Neural cell (in vitro differentiated cells): ENCODE results near the gene CC2D2B. TPM values are rescaled to one million over a fixed set of nuclear protein-coding genes. Genes with fewer than 3 reads are reported as not detected.

Source experiments
- H2AFZ ChIP-seq: fragments of 200-600, 300-800 bp; sonication (generic), shearing (Covaris generic); 2 replicates; pipeline ENCODE4 v1.6.0; 2014; ENCODE audit warnings: low read depth, mild to moderate bottlenecking, antibody characterized with exemption, low read length, moderate library complexity
- H3F3A ChIP-seq: fragments of 200-600 bp; shearing (Covaris generic); 2 replicates; pipeline ENCODE4 v1.6.1; 2016; ENCODE audit warnings: mild to moderate bottlenecking, moderate library complexity, mixed read lengths, antibody characterized with exemption, low read length; ENCODE audit not compliant: insufficient read depth, poor library complexity, severe bottlenecking
- H3K27ac ChIP-seq: fragments of 200-600, 300-800 bp; sonication (generic), shearing (Covaris generic); 2 replicates; pipeline ENCODE4 v1.5.1; 2014; ENCODE audit warnings: mild to moderate bottlenecking, low read length, moderate library complexity
- H3K27me3 ChIP-seq: fragments of 300-800, 200-600 bp; sonication (generic), shearing (Covaris generic); 2 replicates; pipeline ENCODE4 v1.6.0; 2014; ENCODE audit warnings: mild to moderate bottlenecking, low read depth, low read length, moderate library complexity; ENCODE audit not compliant: insufficient read depth
- H3K36me3 ChIP-seq: fragments of 300-800, 200-600 bp; sonication (generic), shearing (Covaris generic); 2 replicates; pipeline ENCODE4 v1.5.1; 2014; ENCODE audit warnings: mild to moderate bottlenecking, antibody characterized with exemption, low read length, moderate library complexity; ENCODE audit not compliant: insufficient read depth
- H3K4me2 ChIP-seq: fragments of 300-800, 200-600 bp; sonication (generic), shearing (Covaris generic); 2 replicates; pipeline ENCODE4 v1.6.0; 2014; ENCODE audit warnings: mild to moderate bottlenecking, low read length
- H3K4me3 ChIP-seq: fragments of 300-800, 200-600 bp; sonication (generic), shearing (Covaris generic); 2 replicates; pipeline ENCODE4 v1.5.1; 2014; ENCODE audit warnings: mild to moderate bottlenecking, low read length, moderate library complexity
- H3K79me2 ChIP-seq: fragments of 200-600 bp; shearing (Covaris generic); replicated peaks from 2 replicates; pipeline ENCODE4 v1.6.0; 2014; ENCODE audit warnings: mild to moderate bottlenecking, low read length, moderate library complexity; ENCODE audit not compliant: insufficient read depth
- H3K9ac ChIP-seq: fragments of 300-800, 200-600 bp; sonication (generic), shearing (Covaris generic); 2 replicates; pipeline ENCODE4 v1.6.1; 2016; ENCODE audit warnings: mild to moderate bottlenecking, low read length, mixed read lengths
- H3K9me2 ChIP-seq: fragments of 200-600 bp; shearing (Covaris generic); 2 replicates; pipeline ENCODE4 v1.6.1; 2016; ENCODE audit warnings: mild to moderate bottlenecking, low read length, mixed read lengths; ENCODE audit not compliant: insufficient read depth
- H3K9me3 ChIP-seq: fragments of 200-600, 300-800 bp; sonication (generic), shearing (Covaris generic); 2 replicates; pipeline ENCODE4 v1.6.1; 2016; ENCODE audit warnings: mild to moderate bottlenecking, mixed run types, low read length, moderate library complexity, mixed read lengths
- H4K20me1 ChIP-seq: fragments of 200-600 bp; shearing (Covaris generic); 2 replicates; pipeline ENCODE4 v1.6.1; 2016; ENCODE audit warnings: mild to moderate bottlenecking, mixed run types; ENCODE audit not compliant: insufficient read depth
- EP300 ChIP-seq: fragments of 450-650 bp; conservative IDR thresholded peaks from 2 replicates; pipeline ENCODE4 v1.6.1; 2014; ENCODE audit warnings: antibody characterized with exemption, mild to moderate bottlenecking, moderate library complexity; ENCODE audit not compliant: poor library complexity, severe bottlenecking
- EZH2 ChIP-seq: fragments of 200-600, 300-800 bp; shearing (Covaris generic), sonication (generic); IDR thresholded peaks from 2 replicates; pipeline ENCODE4 v1.6.1; 2014; ENCODE audit warnings: antibody characterized with exemption, low read length, borderline replicate concordance, mild to moderate bottlenecking; ENCODE audit not compliant: insufficient read depth, poor library complexity, severe bottlenecking
- MXI1 ChIP-seq: fragments of 450-650 bp; conservative IDR thresholded peaks from 2 replicates; pipeline ENCODE4 v1.6.1; 2014; ENCODE audit warnings: antibody characterized with exemption, mild to moderate bottlenecking; ENCODE audit not compliant: poor library complexity, severe bottlenecking
- POLR2AphosphoS5 ChIP-seq: IDR thresholded peaks from 2 replicates; pipeline ENCODE4 v1.6.1; 2012
- RAD21 ChIP-seq: fragments of 450-650 bp; conservative IDR thresholded peaks from 2 replicates; pipeline ENCODE4 v1.6.1; 2014; ENCODE audit warnings: antibody characterized with exemption, mild to moderate bottlenecking, moderate library complexity
- SMC3 ChIP-seq: fragments of 450-650 bp; conservative IDR thresholded peaks from 2 replicates; pipeline ENCODE4 v1.6.1; 2014; ENCODE audit warnings: antibody characterized with exemption, mild to moderate bottlenecking, moderate library complexity; ENCODE audit not compliant: poor library complexity
- TAF1 ChIP-seq: IDR thresholded peaks from 2 replicates; pipeline ENCODE4 v1.6.1; 2012; ENCODE audit warnings: low read depth
- polyA plus RNA-seq: library from polyadenylated mRNA; depleted of rRNA; stranded (reverse); fragments of >200 nt; gene quantifications from 2 replicates; pipeline ENCODE4 v1.2.3, GENCODE V29; 2014
- TF ChIP-seq, protein P1 (sequence below): fragments of 450-650 bp; IDR thresholded peaks from 2 replicates; pipeline ENCODE4 v1.5.1; 2014; ENCODE audit warnings: antibody characterized with exemption, mild to moderate bottlenecking, moderate library complexity; ENCODE audit not compliant: poor library complexity, severe bottlenecking
- TF ChIP-seq, protein P2 (sequence below): IDR thresholded peaks from 2 replicates; pipeline ENCODE4 v1.6.1; 2012; ENCODE audit warnings: borderline replicate concordance

Gene CC2D2B
- polyA plus RNA-seq, 1 donor from 2014 or later = 0.61 TPM

DNA sequence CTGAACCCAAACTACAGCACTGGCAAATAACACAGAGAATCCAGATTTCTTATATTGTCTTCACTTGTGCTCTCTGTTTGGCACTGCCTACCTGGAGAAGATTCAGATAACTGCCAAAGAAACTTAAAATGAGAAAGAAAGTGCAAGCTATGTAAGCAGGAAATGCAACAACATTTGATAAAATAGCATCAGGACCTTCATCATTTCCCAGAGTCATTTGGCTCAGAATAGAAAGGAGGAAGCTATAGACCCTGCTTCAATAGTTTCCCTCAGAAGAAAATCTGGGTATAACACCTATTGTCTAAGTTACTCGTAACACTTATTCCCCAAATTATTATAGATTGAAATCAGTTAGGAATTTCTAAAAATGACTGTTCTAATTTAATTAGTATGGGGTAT, 56.2 kb downstream of the CC2D2B start:
- no peak overlapping the region for H3K4me3 ChIP-seq
- TF ChIP-seq POLR2AphosphoS5 (no peak), SMC3 (no peak), RAD21 (no peak), EZH2 (no peak), EP300 (no peak), MXI1 (no peak), TAF1 (no peak)
- TF ChIP-seq, protein P1, sequence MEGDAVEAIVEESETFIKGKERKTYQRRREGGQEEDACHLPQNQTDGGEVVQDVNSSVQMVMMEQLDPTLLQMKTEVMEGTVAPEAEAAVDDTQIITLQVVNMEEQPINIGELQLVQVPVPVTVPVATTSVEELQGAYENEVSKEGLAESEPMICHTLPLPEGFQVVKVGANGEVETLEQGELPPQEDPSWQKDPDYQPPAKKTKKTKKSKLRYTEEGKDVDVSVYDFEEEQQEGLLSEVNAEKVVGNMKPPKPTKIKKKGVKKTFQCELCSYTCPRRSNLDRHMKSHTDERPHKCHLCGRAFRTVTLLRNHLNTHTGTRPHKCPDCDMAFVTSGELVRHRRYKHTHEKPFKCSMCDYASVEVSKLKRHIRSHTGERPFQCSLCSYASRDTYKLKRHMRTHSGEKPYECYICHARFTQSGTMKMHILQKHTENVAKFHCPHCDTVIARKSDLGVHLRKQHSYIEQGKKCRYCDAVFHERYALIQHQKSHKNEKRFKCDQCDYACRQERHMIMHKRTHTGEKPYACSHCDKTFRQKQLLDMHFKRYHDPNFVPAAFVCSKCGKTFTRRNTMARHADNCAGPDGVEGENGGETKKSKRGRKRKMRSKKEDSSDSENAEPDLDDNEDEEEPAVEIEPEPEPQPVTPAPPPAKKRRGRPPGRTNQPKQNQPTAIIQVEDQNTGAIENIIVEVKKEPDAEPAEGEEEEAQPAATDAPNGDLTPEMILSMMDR = no peak
- TF ChIP-seq, protein P2, sequence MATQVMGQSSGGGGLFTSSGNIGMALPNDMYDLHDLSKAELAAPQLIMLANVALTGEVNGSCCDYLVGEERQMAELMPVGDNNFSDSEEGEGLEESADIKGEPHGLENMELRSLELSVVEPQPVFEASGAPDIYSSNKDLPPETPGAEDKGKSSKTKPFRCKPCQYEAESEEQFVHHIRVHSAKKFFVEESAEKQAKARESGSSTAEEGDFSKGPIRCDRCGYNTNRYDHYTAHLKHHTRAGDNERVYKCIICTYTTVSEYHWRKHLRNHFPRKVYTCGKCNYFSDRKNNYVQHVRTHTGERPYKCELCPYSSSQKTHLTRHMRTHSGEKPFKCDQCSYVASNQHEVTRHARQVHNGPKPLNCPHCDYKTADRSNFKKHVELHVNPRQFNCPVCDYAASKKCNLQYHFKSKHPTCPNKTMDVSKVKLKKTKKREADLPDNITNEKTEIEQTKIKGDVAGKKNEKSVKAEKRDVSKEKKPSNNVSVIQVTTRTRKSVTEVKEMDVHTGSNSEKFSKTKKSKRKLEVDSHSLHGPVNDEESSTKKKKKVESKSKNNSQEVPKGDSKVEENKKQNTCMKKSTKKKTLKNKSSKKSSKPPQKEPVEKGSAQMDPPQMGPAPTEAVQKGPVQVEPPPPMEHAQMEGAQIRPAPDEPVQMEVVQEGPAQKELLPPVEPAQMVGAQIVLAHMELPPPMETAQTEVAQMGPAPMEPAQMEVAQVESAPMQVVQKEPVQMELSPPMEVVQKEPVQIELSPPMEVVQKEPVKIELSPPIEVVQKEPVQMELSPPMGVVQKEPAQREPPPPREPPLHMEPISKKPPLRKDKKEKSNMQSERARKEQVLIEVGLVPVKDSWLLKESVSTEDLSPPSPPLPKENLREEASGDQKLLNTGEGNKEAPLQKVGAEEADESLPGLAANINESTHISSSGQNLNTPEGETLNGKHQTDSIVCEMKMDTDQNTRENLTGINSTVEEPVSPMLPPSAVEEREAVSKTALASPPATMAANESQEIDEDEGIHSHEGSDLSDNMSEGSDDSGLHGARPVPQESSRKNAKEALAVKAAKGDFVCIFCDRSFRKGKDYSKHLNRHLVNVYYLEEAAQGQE = no peak
- H3K9me3 ChIP-seq = no peaks in the 10 kb centered on the region
- no peak overlapping the region for H3K9ac ChIP-seq
- H3F3A ChIP-seq = no peaks in the 10 kb centered on the region
- H3K4me2 ChIP-seq = no peak overlapping the region
- no peaks in the 10 kb centered on the region for H3K27me3 ChIP-seq
- H3K27ac ChIP-seq = no peak overlapping the region
- no peaks in the 10 kb centered on the region for H3K79me2 ChIP-seq
- H3K36me3 ChIP-seq = no peaks in the 10 kb centered on the region
- no peaks in the 10 kb centered on the region for H3K9me2 ChIP-seq
- no peak overlapping the region for H2AFZ ChIP-seq
- no peaks in the 10 kb centered on the region for H4K20me1 ChIP-seq

DNA sequence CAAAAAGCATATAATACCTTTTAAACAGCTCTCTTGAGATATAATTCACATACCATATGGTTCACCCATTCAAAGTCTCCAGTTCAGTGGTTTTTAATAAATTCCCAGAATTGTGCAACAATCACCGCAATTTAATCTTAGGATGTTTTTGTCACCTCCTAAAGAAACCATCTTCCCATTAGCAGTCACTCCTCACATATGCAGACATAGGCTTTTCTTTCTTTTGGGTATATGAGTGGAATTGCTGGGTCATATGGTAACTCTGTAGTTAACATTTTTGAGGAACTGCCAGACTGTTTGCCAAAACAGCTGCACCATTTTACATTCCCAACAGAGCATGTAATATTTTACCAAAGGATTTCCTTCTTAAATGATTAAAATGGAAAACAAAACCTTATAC, 57.0 kb downstream of the CC2D2B start:
- H3K27me3 ChIP-seq = no peaks in the 10 kb centered on the region
- no peak overlapping the region for H3K4me2 ChIP-seq
- H3K9me3 ChIP-seq = no peaks in the 10 kb centered on the region
- H3K27ac ChIP-seq = no peak overlapping the region
- TF ChIP-seq EZH2 (no peak), EP300 (no peak), RAD21 (no peak), TAF1 (no peak), SMC3 (no peak), MXI1 (no peak), POLR2AphosphoS5 (no peak)
- TF ChIP-seq, protein P1 = no peak
- TF ChIP-seq, protein P2 = no peak
- H3K79me2 ChIP-seq = no peaks in the 10 kb centered on the region
- no peak overlapping the region for H2AFZ ChIP-seq
- H3K36me3 ChIP-seq = no peaks in the 10 kb centered on the region
- H3F3A ChIP-seq = no peaks in the 10 kb centered on the region
- no peaks in the 10 kb centered on the region for H4K20me1 ChIP-seq
- H3K9ac ChIP-seq = no peak overlapping the region
- H3K9me2 ChIP-seq = no peaks in the 10 kb centered on the region
- no peak overlapping the region for H3K4me3 ChIP-seq
